HG03097 (cell line): ENCODE measurements around the gene PAK3.

ENCODE experiments used
- ATAC-seq: cut with Tn5 transposase; IDR thresholded peaks from one replicate; pipeline ENCODE4 v1.9.1; 2021; ENCODE audit not compliant: unreplicated experiment, low FRiP score

PAK3 gene

GRCh38 chrX:111257733-111258132 is 161.7 kb downstream of the PAK3 start:
- no peak for ATAC-seq

GRCh38 chrX:111259559-111259958 is 163.6 kb downstream of the PAK3 start:
- no peak for ATAC-seq

- ATAC-seq, result no peak
These were observed 164.5 kb downstream of the PAK3 start for GRCh38 chrX:111260451-111260850.

- ATAC-seq, result no peak
These were observed 166.1 kb downstream of the PAK3 start for GRCh38 chrX:111262086-111262485.

GRCh38 chrX:111264385-111264784 is 168.4 kb downstream of the PAK3 start:
- no peak for ATAC-seq

- no peak for ATAC-seq
These were observed 169.5 kb downstream of the PAK3 start for GRCh38 chrX:111265486-111265885.

GRCh38 chrX:111268506-111268905 is 172.5 kb downstream of the PAK3 start:
- no peak for ATAC-seq

GRCh38 chrX:111270339-111270738 is 174.3 kb downstream of the PAK3 start, which contains the start of gene CAPN6:
Gene CAPN6, minus strand, starts transcription at chrX:111270483. Its CDS starts 6,547 bp downstream, at chrX:111263936.
- no peak for ATAC-seq
